ENCODE results near the gene APEH.

Gene APEH

DNA sequence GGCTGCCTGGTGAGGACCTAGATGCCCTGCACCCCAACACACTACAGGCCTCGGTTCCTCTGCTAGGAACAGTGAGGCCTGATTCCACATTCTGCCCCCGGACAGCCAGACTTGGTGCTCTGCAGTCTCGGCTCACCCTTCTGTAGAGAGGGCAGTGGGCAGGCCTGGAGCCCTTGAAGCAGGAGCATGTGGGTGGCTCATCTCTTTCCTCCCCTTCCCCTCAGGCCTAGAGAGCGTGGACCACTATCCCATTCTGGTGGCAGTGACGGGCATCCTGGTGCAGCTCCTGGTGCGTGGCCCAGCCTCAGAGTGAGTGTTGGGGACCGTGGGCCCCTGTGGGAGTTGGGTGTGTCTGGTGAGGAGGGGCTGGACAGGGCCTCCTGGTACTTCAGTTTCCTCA lies 42.0 kb downstream of the APEH start:
- DNase-seq, result no peak

GRCh38 chr3:49716691-49717210 lies 42.6 kb downstream of the APEH start:
- DNase-seq, result no peak

DNA sequence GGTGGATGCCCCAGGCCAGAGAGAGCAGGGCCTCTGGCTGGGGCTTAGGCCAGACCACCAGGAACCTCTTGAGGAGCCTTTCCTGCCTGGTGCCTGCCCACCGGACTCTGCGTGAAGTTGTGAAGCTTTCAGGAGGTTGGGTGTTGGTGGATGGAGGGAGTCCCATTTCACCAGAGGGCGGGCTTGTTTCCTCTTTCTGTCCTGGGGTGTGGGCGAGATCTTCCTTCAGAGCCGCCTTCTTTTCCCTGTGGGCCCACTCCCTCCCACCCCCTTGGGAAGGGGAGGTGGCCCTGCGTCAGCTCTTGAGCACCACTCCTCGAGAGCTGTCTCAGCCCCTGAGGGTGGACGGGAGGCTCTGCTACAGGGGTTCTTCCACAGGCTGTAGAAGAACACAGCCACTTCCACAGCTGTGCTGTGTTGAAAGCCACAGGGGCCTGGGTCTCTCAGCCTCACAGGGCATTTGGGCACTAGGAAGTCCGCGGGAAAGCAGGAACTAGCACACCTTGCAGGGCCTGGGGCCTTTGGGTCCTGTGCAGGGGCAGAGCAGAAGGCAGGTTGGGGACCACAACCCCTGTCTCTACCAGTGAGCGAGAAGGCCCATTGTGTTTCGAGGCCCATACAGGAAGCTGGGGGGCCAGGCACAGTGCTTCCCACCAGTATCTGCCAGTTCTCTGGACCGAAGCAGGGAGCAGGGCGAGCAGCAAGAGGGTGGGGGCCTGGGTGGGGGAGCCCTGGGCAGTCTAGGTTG lies 43.2 kb downstream of the APEH start:
- DNase-seq, result no peak

DNA sequence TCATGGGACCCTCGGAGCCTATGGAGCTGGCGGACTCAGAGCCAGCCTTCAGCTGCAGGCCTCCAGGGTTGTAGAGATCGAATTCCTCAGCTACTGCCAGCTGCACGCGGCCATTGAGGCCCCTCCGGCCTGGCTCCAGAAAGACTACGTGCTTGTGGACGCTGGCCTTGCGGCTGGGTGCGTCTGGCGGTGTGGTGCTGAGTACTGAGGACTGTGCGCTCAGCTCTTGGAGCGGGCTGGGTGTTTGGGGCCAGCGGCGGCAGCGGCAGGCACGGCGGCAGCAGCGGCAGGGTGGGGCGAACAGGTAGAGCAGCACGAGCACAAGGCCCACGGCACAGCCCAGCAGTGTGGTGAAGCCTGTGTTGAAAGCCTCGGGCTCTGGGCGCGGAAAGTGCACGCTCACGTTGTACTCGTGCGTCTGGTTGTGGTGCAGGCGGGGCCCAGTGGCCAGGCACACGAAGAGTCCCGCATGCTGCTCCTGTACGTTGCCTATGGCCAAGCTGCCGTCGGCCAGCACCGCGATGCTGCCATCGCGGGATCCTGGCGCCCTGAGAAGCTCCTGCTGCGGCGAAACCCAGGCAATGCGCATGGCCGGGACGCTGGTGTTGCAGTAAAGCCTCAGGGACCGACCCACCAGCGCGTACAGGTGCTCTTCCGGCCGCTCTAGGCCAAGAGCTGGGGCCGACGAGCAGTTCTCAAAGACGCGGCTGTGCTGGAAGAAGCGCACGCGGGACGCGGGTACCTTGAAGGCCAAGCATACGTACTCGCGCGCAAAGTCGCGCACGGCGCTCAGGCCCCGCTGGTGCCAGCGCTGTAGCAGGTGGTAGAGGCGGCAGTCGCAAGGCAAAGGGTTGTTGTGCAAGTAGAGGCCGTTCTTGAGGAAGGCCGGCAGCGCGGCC lies 44.1 kb downstream of the APEH start:
- DNase-seq, result no peak

DNA sequence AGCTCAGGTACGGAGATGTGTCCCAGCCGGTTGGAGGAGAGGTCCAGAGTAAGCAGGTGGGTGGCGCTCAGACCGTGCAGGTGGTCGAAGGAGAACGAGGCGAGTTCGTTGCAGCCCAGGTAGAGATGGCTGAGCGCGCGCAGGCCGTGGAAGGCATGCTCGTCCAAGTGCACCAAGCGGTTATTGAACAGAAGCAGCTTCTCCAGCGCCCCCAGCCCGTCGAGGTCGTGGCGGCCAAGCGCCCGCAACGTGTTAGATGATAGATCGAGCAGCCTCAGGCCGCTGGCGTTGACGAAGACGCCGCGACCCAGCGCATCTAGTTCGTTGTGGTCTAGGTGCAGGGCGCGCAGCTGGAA lies 44.7 kb downstream of the APEH start:
- DNase-seq, result peak; percentile 28

- DNase-seq, result peak; percentile 94
Measured at GRCh38 chr3:49719214-49719884, 45.2 kb downstream of the APEH start, which contains the start of gene AMIGO3. Gene AMIGO3 (minus strand): TSS chr3:49719684. CDS start chr3:49719465, 219 bp downstream.

- no peak for DNase-seq
Measured at GRCh38 chr3:49720855-49721595, 46.9 kb downstream of the APEH start.

DNA sequence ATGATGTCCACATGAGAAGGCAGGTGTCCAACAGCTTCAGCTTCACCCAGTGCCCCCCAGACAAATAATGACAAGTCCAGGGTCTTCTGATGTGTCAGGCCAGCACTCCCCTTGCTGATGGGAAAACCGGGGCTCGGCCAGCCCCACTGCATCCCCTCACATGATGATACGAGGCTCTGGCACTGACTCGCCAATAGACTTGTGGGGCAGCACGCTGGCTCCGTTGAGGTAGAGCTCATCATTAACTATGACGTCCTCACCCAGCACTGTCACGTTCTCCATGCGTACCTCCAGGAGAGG lies 47.4 kb downstream of the APEH start:
- no peak for DNase-seq

- no peak for DNase-seq
Measured at GRCh38 chr3:49721896-49722781, 48.0 kb downstream of the APEH start.

GRCh38 chr3:49722896-49723295 lies 48.7 kb downstream of the APEH start:
- no peak for DNase-seq

DNA sequence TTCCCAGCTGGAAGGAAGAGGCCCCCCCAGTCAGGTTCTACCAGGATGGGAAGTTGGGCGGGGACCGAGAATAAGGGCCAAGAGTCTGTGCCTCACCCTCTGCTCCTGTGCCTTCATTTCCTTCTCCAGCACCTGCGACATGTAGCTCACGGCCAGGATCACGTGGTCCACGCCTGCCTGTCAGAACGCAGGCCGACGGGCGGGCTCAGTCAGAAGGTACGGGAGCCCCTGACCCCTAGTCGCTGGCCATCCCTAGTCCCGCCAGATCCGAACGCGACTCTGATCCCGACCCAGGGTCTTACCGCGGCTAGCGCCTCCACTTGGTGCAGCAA lies 49.1 kb downstream of the APEH start:
- peak; percentile 56 for DNase-seq

DNA sequence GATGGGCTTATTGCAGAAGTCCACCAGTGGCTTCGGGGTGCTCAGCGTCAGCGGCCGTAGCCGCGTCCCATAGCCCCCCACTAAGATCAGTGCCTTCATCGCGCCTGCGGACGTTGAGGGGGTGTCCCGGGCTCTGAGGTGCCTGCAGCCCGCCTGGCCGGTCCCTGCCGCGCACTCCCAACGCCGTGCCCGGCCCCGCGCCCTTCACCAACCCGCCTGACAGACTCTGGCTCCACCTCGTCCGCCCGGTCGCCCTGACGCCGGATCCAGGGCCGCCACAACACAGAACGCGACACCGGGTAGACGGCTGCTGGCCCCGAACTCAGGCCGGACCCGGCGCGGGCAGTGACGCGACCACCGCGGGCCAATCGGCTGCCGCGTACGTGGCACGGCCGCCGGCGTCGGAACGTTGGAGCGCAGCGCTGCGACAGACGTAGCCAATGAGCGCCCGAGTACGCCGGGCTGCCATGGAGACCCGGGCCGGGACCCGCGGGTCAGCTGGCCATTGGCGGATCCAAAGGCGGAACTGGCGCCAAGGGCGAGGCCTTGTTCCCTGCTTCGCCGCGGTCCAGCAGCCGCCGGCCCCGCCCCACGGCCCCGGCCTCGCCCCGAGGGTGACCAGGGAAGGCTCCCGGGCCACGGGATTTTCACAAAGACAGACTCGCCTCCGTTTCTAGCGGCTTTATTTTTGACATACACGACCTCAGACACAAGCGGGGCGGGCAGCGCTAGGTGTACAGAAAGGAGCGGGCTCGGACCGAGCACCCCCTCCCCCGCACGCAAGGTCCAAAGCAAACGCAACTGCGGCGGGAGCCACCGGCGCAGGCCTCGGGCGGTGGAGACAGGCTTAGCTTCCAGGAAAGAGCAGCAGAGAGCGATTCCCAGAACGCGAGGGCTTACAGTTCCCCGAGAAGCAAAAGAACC lies 49.7 kb downstream of the APEH start, which contains the start of gene GMPPB:
Gene GMPPB, minus strand, starts transcription at position 324 of the 924 bp plus-strand sequence. Its CDS starts 225 bp downstream, at position 99.
- DNase-seq, result peak; percentile 96

DNA sequence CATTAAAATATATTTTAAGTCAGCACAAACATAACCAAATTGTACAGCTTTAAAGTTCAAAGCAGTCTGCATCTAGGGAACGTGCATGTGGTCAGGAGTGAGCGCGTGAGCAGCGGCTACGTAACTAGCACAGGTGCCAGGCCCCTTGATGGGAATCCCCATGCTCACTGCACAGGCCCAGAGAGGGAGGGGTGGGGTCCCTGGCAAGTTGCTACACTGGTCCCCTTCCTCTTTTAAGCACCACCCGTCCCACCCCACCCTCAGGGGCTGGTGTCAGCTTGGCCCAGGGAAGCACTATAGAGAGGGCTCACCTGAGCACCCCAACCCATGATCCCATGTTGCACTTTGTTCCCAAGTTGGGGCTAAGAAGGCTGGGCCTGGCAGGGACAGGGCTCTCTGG lies 50.4 kb downstream of the APEH start:
- no peak for DNase-seq

- peak; percentile 30 for DNase-seq
Measured at GRCh38 chr3:49725906-49726681, 51.9 kb downstream of the APEH start.

GRCh38 chr3:49727154-49727923 lies 53.2 kb downstream of the APEH start:
- DNase-seq, result no peak

GRCh38 chr3:49727924-49728361 lies 53.8 kb downstream of the APEH start:
- no peak for DNase-seq

DNA sequence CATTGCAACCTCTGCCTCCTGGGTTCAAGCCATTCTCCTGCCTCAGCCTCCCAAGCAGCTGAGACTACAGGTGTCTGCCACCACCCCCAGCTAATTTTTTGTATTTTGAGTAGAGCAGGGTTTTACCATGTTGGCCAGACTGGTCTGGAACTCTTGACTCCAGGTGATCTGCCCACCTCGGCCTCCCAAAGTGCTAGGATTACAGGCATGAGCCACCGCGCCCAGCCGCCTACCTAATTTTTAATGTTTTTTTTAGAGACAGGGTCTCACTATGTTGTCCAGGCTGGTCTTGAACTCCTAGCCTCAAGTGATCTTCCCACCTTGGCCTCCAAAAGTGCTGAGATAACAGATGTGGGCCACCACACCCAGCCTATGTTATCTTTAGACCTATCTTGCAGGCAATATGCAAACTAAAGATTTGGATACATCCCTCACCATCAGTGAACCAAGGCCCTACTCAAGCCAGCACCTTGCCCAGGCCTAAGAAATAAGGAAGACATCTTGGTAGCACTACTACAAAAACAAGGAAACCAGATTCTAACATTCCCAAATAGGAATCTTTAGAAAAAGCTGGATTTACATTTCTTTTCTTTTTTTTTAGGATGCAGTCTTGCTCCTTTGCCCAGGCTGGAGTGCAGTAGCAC lies 55.9 kb downstream of the APEH start:
- no peak for DNase-seq

- DNase-seq, result no peak
Measured at GRCh38 chr3:49732597-49732996, 58.4 kb downstream of the APEH start.

Measured in NCI-H69 (cell line).